ELR (cell line): ENCODE data around the gene BDKRB2.

Experiments used
- DNase-seq: peaks from one replicate; pipeline ENCODE4 v3.0.0-alpha.2; 2015; ENCODE audit warnings: low read depth

The BDKRB2 gene

DNA sequence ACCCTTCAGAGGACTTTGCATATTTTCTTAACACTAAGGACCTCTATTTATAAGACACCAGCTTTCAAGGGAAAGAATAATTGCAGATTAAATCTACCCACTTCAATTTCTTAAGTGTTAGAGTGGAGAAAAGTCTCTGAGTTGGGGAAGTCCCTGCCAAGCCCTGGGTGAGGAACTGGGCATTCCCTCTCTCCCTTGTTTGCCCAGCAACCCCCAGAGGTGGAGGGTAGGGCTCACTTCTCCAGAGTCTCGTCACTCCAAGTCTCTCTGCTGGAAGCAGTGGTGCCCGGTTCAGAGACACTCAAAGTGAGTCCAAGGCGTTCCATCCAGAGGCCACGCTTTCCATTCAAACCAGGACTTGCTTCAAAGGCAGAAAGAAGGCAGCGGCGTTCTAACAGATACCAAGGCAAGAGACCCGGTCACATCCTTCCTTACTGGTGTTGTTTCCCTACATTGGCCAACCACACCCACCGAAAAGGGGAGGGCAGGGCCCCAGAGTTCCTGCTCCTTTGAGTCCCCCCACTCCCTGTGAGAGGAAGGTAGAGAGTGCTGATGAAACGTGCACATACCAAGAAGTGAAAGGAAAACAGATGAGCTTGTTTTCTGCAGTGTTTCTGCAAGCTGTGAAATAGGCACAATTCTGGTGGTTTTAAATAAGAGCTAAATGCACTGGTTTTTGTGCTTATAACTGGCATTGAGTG lies 6.1 kb upstream of the BDKRB2 start:
- DNase-seq = no peak

DNA sequence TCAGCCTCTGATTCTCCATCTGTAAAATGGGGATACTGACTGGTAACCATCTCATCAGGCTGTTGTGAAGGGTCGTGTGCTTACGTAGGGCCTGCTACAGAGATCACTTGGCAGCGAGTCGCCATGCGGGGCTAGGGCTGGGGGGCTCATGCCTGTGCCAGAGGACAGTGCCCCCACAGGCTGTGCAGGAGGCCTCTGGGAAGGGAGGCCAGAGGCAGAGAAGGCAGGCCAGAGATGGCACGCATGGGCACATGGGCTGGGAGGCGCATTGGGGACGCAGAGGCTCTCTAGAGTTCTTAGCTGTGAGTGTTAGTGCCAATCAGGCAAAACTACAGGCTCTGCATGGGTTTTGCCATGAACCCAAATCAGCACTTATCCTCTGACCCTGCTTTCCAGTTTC lies 3.5 kb upstream of the BDKRB2 start:
- no peak for DNase-seq

DNA sequence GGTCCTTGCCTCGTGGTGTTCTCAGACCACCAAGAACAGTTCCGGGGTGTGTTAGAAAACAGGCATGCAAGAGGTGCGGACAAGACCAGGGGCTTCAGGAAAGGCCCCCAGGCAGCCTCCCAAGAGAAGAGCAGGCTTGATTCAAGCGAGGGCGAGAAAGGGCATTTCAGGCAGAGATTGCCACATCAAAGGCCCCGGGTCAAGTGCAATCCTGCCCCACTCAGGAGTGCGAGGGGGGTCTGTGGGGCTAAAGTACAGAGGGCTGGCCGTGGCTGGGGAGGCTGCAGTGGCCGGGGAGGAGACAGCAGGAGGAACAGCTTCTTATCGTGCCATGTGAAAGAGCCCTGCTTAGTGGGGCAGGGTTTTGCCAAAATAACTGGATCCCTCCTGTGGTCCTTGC lies 2.7 kb upstream of the BDKRB2 start:
- no peak for DNase-seq

DNA sequence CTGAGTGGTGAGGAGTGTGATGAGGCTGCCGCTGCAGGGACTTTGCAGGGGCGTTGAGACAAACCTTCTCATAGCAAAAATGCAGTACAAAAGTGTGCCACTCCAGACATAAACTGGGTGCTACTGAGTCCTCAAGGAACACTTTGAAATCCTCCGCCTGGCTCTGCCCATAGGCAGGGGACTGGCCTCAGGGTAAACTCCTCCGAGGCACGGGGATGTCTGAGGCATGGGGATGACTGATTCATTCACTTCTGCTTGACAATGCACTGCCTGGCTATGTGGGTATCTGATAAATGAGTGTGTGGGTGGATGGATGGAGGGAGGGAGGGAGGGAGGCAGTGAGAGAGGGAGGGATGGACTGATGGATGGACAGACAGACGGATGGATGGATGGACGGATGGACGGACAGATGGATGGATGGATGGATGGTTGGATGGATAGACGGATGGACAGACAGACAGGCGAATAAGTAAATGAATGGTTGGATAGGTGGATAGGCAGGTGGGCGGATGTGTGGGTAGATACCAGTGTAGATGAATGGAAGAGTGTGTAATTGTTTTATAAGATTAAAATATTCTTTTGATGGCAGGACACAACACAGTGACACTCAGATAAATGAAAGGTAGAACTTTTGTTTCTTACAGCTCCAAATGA lies 2.1 kb upstream of the BDKRB2 start:
- DNase-seq = peak; percentile 50

DNA sequence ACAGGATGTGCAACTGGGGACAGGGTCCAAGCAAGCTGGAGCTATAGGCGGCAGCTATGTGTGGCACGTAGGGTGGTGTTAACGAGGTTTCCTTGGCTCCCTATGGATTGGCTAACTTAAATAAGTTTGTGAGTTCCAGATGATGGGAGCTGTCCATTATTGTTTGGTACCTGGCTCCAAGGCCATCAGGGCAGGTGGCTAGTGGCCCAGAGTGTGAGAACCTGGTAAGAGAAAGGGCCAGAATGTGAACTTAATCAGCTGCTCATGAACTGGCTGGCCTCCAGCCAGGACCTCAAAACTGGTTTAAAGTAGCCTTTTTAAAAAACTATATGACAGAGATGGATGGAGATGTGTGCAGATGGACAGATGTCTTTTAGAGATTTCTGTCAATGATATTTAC lies 1.5 kb upstream of the BDKRB2 start:
- no peak for DNase-seq

DNA sequence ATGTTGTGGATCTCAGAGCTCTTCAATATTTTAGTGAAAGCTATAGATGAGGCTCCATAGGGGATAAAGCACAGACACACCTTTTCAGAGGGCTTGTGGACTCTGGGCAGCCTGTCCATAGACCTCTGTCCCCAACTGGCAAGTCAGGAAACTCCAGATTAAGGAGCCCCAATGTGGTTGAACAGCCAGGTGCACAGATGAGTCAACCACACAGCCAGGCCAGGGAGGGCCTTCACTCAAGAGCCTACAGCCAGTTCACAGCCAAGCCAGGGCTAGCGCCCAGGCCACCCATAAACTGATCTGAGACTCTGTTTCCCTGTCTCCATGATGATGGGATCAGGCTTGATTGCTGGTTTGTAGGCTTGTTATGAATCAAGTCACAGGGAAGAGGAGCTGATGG lies 1.0 kb upstream of the BDKRB2 start:
- DNase-seq = peak; percentile 10

DNA sequence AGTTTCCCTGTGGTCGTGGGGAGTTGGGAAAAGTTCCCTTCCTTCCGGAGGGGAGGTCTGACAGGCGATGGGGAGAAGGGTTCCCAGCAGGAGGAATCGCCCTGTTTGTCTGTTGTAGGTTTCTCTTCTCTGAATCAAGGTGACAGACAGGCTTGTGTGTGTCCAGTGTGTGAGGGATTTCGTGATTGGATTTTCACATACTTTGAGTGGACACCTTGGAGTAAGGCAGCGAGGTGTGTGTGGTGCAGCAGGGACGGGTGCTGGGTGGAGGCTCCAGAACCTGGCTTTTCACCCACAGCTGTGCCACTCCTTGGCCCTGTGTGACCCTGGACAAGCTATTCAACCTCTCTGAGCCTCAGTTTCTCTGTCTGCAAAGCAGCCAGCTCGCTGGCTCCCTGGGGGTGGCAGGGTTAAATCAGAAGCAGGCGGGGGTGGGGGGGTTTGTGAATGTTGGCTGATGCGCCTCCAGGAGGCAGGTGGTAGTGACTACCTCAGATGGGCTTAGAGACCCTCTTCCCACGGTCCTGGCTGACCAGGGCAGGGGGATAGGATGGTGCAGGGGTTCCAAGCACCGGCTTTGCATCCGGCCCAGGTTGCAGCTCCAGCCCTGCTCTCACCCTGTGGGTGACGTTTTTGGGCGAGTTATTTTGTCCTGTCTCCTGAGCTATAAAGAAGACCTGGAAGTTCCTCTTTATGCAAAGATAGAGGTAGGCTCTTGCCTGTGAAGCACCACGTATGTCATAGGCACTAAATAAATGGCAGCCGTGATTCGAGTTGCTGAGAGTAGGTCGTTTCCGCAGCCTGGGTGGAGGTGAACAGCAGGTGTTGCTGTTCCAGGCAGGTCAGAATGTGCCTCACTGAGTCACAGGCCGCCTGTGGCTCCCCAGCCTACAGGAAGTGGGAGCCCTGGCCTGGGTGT lies 679 bp downstream of the BDKRB2 start:
- peak; percentile 24 for DNase-seq

DNA sequence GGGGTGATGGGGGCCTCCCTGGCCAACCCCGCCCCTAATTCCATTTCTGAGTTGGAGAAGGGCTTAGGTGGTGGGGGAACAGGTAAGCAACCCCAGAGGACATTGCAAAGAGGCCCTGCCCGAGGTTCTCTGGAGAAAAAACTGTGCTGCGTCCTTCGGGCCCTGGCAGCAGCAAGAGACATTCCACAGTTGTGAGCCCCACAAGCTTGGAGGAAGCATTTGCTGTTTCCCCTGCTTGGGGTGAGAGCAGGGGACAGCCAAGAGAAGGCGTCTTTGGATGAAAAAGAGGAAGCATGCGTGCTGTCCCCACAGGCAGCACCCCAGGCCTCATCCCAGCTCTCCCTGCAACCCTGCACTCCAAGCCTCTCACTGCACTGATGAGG lies 1.3 kb downstream of the BDKRB2 start:
- DNase-seq = no peak

DNA sequence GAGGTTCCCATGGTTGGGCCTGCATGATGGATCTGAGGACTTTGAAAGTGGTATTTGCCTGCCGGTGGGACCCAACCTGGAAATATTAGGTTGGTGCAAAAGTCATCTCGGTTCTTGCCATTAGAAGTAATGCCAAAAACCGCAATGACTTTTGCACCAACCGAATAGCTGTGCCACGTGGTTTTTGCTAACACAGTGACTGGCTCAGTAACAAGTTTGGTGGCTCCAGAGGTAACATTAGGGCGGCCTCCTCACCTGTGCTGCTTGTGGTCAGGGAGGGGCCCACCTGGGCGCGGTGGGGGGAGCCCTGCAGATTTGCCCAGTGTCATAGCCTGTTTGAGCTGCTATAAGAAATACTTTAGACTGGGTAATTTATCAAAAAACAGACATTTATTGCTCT lies 1.8 kb downstream of the BDKRB2 start:
- no peak for DNase-seq

DNA sequence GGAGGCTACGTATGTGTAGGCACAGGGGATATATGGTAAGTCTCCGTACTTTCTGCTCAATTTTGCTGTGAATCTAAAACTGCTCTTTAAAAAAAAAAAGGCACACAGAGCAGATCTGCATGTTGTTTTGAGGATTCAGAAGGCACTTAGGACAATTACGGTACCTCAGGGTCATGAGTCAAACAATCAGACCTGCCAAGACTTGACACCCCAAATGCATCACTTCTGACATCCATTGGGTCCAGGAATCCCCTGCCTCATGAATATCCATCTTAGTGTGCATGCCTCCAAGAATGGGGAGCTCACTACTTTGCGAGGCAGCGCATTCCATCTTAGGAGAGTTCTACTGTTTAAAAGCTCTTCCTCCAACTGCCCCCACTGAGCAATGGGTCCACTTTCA lies 3.0 kb downstream of the BDKRB2 start:
- DNase-seq = no peak

DNA sequence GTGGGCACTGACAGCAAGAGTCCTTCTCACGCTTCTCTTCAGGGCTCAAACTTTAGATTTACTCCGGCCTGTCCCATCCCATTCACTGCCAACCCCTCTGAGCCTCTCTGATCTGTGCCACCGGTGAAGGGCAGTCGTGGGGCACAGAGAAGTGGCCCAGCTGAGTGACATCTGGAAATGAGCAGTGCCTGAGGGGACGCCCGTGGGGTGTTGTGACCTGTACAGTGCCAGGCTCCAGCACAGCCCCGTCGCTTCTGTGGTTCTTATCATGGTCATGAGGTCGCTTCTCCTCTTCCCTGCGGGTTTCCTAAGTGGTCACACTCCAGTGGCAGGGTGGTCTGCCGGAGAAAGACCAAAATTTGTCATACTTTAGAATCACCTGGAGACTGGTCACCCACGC lies 4.1 kb downstream of the BDKRB2 start:
- no peak for DNase-seq

DNA sequence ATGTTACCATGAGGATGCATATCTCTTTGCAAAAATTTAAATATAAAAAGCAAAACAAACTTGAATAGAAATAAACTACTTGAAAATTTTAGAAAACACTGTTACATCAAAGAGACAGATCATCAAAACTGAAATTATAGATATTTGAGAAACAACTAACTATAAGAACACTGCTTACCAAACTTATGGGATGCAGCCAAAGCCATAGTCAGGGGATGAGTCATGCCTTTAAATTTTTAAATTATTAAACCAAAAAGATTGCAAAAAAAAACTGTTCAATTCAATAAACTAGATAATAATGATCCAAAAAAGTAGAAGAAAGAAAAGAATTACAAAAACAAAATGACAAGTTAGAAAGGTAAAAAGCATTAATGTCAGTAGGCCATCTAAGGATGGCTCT lies 7.5 kb downstream of the BDKRB2 start:
- DNase-seq = peak; percentile 29

DNA sequence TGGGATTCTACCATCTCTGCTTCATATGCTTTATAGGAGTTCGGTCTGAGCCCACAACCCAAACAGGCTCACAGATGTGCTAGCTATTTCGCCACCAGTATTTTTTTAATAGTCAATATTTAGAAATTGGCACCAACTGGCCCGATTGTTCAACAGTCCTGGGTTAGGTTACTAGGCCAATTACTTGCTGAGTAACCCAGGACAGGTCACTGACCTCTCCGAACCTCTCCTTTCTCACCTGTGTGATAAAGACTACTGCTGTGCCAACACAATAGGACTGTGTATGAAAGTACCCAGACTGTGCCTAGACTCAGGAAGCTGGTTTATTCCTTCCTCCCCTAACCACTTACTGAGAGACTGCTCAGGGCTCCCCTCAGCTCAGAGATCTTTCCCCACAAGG lies 8.3 kb downstream of the BDKRB2 start:
- DNase-seq = no peak

DNA sequence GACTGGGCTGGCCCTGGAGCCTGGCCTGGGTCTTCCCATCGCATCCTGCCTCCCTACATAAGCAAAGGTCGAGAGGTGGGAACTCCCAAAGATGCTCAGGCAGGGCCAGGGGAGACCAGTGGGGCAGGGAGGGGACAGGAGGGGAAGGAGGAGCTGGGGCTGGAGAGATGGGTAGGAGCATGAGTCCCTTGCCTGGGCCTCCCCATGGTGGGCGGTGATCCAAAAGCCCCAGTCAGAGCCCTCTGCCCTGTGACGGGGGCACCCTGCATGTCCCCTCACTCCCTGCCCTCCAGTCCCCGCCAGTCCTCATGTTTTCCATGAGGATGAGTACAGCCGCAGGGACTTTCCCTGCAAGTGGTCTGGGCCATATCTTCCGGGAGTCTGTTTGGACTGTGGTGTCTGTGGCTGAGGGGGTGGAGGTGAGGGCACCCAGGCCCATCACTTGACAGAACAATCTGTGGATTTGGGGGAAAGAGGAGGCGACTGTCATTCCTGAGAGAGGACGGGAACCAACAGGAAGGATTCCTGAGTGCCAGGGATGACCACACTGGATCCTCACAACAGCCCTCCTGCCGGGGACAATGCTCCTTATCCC lies 9.3 kb downstream of the BDKRB2 start:
- DNase-seq = no peak

DNA sequence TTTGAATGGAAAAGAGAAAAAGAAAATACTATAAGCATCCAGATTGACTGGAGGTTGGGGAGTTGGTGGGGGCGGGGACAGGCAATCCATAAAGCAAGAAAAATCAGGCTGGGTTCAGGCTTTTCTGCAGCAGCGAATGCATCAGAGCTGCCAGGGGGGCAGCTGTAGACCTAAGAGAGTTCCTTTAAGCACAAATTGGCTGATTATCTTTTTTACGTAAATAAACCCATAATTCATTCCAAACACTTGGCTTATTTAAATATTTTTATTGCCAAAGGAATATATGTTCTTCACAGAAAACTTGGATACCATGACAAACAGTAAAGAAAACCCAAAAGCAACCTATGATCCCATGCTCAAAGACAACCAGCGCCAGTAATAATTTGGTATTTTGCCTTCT lies 10.2 kb downstream of the BDKRB2 start:
- no peak for DNase-seq

DNA sequence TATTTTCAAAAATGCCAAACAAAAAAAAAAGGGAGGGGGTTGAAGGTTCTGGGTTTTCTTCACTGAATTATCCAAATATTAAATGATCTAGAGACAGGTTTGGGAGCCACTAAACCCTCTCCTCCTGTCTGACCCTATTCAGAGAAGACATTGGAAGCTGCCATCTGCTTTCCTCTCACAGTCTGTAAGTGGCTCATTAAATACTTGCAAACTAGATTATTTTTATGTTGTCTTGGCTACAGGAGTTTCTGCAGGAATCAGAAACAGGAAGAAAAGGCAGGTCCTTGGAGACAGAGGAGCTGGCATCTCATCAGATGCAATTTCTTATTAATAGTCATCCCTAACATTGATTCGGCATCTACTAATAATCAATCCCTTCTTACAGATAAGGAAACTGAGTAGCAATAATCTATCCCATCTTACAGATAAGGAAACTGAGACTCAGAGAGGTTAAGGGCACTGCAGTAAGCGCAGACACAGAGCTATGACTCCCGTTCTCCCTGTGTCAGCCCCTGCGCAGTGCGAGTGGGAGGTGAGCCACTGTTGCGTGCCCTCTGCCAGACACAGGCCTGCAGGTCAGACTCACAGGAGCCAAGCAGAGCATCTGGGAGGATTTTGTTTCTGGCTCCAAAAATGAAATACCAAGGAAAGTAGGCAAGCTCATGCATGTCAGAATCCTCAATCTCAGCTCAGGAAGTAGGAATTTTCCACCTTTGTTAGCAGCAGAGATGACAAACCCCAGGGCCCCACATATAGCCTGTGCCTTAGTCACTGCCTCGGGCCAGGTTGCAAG lies 11.0 kb downstream of the BDKRB2 start:
- DNase-seq = no peak

DNA sequence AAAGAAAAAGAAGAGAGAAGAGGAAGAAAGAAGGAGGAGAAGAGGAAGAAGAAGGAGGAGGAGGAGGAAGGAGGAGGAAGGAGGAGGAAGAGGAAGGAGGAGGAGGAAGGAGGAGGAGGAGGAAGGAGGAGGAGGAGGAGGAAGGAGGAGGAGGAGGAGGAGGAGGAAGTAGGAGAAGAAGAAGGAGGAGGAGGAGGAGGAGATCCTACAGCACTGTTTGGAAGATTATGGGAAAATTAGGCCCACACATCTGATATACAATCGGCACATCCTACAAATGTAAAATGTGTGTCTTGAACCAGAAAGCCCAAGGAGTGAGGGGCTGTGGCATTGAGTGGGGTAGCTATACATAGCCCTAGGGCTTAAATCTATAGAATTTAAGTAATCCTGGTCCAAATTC lies 12.0 kb downstream of the BDKRB2 start:
- DNase-seq = no peak

DNA sequence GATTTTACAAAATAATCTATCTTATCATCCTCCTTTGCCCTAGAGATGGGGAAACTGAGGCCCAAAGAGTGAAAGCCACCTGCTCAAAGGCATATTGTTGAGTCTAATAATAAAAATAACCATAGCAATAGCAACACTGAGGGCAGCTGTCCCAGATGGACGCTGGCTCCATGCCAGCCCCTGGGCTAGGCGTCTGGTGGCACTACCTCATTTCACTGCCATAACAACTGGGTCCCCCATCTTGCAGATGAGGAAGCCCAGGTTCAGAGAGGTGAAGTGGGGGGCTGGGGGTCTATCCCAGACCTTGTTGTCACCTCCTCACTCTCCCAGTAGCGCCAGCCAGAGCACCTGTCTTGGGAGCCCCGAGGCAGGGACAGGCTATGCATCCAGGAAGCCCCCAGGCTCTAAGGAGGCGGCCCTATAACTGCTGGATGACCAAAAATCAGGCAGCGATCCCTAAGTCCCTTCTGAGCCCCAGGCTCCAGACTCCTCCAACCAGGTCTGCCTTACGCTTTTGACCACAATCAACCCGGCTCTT lies 12.8 kb downstream of the BDKRB2 start:
- DNase-seq = no peak

DNA sequence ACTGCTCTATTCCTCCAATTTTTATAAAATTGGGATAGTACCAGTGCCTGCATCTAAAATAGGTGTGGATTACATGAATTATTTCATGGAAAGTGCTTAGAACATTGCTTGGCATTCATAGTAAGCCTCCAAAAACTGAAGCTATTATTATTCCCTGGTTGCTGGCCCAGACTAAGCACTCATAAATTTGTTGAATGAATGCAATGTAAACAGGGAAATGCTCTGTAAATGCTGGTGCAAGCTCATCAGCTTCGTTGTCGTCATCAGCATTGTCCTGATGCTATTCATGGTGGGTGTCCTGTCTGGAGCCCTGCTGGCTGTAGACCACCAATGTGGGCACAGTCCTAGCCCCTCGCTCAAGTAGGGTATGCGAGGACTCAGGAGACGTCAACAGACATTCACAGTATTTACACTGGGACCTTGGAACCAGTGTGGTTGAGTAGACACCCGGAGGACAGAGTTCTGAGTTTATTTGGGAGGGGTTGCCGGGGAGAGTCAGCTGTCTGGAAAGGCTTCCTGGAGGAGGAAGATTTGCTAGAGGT lies 16.5 kb downstream of the BDKRB2 start:
- no peak for DNase-seq

DNA sequence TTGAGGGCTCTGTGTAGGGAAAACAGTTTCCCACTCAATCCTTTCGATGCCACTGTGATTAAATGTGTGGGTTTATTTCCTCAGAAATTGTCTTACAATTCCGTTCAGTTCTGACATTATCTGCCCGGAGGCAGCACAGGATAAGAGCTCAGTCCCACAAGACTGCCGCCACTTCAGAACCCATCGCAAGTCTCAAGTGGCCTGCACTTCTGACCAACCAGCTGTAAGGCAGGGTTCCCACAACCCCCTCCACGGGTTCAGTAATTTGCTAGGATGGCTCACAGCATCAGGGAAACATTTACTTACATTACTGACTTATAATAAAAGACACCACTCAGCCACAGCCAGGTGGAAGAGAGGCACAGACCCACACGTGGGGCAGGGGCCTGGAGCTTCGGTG lies 17.2 kb downstream of the BDKRB2 start:
- DNase-seq = no peak

DNA sequence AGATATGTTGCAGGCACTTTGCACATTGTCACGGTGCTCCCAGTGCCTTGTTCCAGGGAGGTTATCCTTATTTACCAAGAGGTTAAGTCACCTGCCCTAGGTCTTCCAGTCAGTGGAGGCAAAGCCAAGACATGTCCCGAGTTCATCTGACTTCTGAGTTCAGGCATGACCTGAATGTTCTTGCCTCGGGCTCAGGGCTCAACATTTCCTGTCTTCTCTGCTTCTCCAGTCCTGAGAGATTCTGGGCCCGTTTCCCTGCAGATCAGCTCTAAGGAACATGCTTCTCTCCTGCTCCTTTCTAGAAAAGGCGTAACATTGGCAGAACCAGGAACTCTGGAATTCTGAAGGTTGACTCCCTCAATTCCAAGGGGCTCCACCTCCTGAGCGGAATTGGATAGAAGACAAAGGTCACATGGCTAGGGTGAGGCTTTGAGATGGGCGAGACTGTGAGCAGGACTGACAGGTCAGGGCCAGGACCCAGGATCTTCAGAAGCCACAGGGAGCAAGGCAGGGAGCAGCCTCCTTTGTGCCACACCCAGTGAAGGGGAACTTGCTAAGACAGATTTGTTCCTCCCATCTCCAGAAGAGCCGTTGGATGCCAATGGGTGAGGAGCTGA lies 19.9 kb downstream of the BDKRB2 start:
- no peak for DNase-seq
